Ishikawa (cell line): ENCODE results near the gene MTG2.

Experiments used
- CEBPB ChIP-seq: IDR thresholded peaks from 2 replicates; pipeline ENCODE4 v1.6.1; 2012
- EP300 ChIP-seq: IDR thresholded peaks from 2 replicates; pipeline ENCODE4 v1.6.1; 2012; ENCODE audit warnings: borderline replicate concordance
- TCF12 ChIP-seq: IDR thresholded peaks from 2 replicates; pipeline ENCODE4 v1.6.1; 2012; ENCODE audit warnings: low read depth
- TEAD4 ChIP-seq: IDR thresholded peaks from 2 replicates; pipeline ENCODE4 v1.6.1; 2012
- YY1 ChIP-seq: IDR thresholded peaks from 2 replicates; pipeline ENCODE4 v1.6.1; 2012; ENCODE audit warnings: low read depth
- ZBTB7A ChIP-seq: IDR thresholded peaks from 2 replicates; pipeline ENCODE4 v1.6.1; 2012; ENCODE audit warnings: low read depth

GRCh38 chr20:62230696-62231095, 47.9 kb downstream of the MTG2 start:
- TF ChIP-seq YY1 (no peak), TEAD4 (no peak), TCF12 (no peak), CEBPB (no peak), ZBTB7A (no peak), EP300 (no peak)
